DOHH2 (cell line): ENCODE measurements around the gene VAV2.

Source experiments
- H3F3A ChIP-seq: fragments of 200-600 bp; sonication (generic), shearing (Covaris generic); 2 replicates; pipeline ENCODE4 v1.6.0; 2016; ENCODE audit warnings: antibody characterized with exemption, mild to moderate bottlenecking; ENCODE audit not compliant: control insufficient read depth, insufficient read depth
- H3K27ac ChIP-seq: fragments of 200-600 bp; sonication (generic); 2 replicates; pipeline ENCODE4 v1.5.1; 2014; ENCODE audit warnings: low read depth, mild to moderate bottlenecking, low read length, moderate library complexity
- H3K27me3 ChIP-seq: fragments of 200-600 bp; sonication (generic); 2 replicates; pipeline ENCODE4 v1.6.1; 2014; ENCODE audit warnings: mild to moderate bottlenecking, low read length, mixed read lengths; ENCODE audit not compliant: control insufficient read depth
- H3K36me3 ChIP-seq: fragments of 200-600 bp; sonication (generic); 2 replicates; pipeline ENCODE4 v1.6.1; 2014; ENCODE audit warnings: mild to moderate bottlenecking, low read length, moderate library complexity, mixed read lengths; ENCODE audit not compliant: control insufficient read depth
- H3K4me1 ChIP-seq: fragments of 200-600 bp; sonication (generic); 2 replicates; pipeline ENCODE4 v1.6.1; 2014; ENCODE audit warnings: mild to moderate bottlenecking, low read length, mixed read lengths; ENCODE audit not compliant: control insufficient read depth
- H3K4me2 ChIP-seq: fragments of 200-600 bp; sonication (generic); 2 replicates; pipeline ENCODE4 v1.6.0; 2014; ENCODE audit warnings: mild to moderate bottlenecking, low read length, moderate library complexity
- H3K4me3 ChIP-seq: fragments of 200-600 bp; sonication (generic); 2 replicates; pipeline ENCODE4 v1.5.1; 2014; ENCODE audit warnings: mild to moderate bottlenecking, low read length, mixed read lengths
- H3K79me2 ChIP-seq: fragments of 200-600 bp; sonication (generic); 2 replicates; pipeline ENCODE4 v1.6.1; 2014; ENCODE audit warnings: mild to moderate bottlenecking, low read length, mixed read lengths; ENCODE audit not compliant: control insufficient read depth
- H3K9me2 ChIP-seq: fragments of 200-600 bp; sonication (generic); replicated peaks from 2 replicates; pipeline ENCODE4 v1.6.1; 2014; ENCODE audit warnings: mild to moderate bottlenecking, low read length, mixed read lengths; ENCODE audit not compliant: control insufficient read depth
- H3K9me3 ChIP-seq: fragments of 200-600 bp; sonication (generic); 2 replicates; pipeline ENCODE4 v1.6.1; 2014; ENCODE audit warnings: antibody characterized with exemption, low read length, mixed read lengths; ENCODE audit not compliant: control insufficient read depth, insufficient read depth
- H4K20me1 ChIP-seq: fragments of 200-600 bp; sonication (generic); 2 replicates; pipeline ENCODE4 v1.6.0; 2014; ENCODE audit warnings: low read depth, mild to moderate bottlenecking, antibody characterized with exemption, low read length, moderate library complexity; ENCODE audit not compliant: control insufficient read depth, insufficient read depth
- CTCF ChIP-seq: fragments of 200-600 bp; sonication (generic); IDR thresholded peaks from one replicate; pipeline ENCODE4 v1.5.1; 2014; ENCODE audit warnings: antibody characterized with exemption, mild to moderate bottlenecking, low read depth, low read length; ENCODE audit not compliant: poor library complexity, severe bottlenecking
- EZH2phosphoT487 ChIP-seq: fragments of 200-600 bp; sonication (generic); IDR thresholded peaks from 2 replicates; pipeline ENCODE4 v1.6.1; 2017; ENCODE audit warnings: borderline replicate concordance, mild to moderate bottlenecking, antibody characterized with exemption, low read length, moderate library complexity, mixed read lengths

The VAV2 gene

GRCh38 chr9:133780962-133781827, 210.9 kb downstream of the VAV2 start:
- Histone ChIP-seq H3K4me2 (no peak overlapping the region), H3K36me3 (peaks cover 23% of the 10 kb centered on the region), H3F3A (peaks cover 6% of the 10 kb centered on the region), H3K4me1 (peaks cover 36% of the 10 kb centered on the region), H4K20me1 (no peaks in the 10 kb centered on the region), H3K9me2 (no peaks in the 10 kb centered on the region), H3K79me2 (no peaks in the 10 kb centered on the region), H3K27ac (no peak overlapping the region), H3K4me3 (no peak overlapping the region), H3K9me3 (no peaks in the 10 kb centered on the region), H3K27me3 (no peaks in the 10 kb centered on the region)
- TF ChIP-seq EZH2phosphoT487 (no peak), CTCF (no peak)

- H3K27me3 ChIP-seq = no peaks in the 10 kb centered on the region
- H3F3A ChIP-seq = peaks cover 6% of the 10 kb centered on the region
- no peaks in the 10 kb centered on the region; the same call in 1 of the 2 replicates for H3K9me3 ChIP-seq
- H3K4me3 ChIP-seq = no peak overlapping the region
- H3K9me2 ChIP-seq = no peaks in the 10 kb centered on the region
- H4K20me1 ChIP-seq = no peaks in the 10 kb centered on the region
- no peak overlapping the region for H3K4me2 ChIP-seq
- H3K27ac ChIP-seq = no peak overlapping the region
- no peak for TF ChIP-seq EZH2phosphoT487
- no peak for TF ChIP-seq CTCF
- H3K4me1 ChIP-seq = peaks cover 29% of the 10 kb centered on the region
- peaks cover 23% of the 10 kb centered on the region for H3K36me3 ChIP-seq
- no peaks in the 10 kb centered on the region for H3K79me2 ChIP-seq
Observed at GRCh38 chr9:133780404-133780945, 211.6 kb downstream of the VAV2 start.

GRCh38 chr9:133779516-133780403, 212.4 kb downstream of the VAV2 start:
- Histone ChIP-seq H3K4me3 (no peak overlapping the region), H3K79me2 (no peaks in the 10 kb centered on the region), H3K9me3 (peaks cover 4% of the 10 kb centered on the region; the same call in 1 of the 2 replicates), H3K4me1 (peaks cover 25% of the 10 kb centered on the region), H3K4me2 (no peak overlapping the region), H3K36me3 (peaks cover 27% of the 10 kb centered on the region), H3K27ac (no peak overlapping the region), H4K20me1 (no peaks in the 10 kb centered on the region), H3K9me2 (no peaks in the 10 kb centered on the region), H3K27me3 (no peaks in the 10 kb centered on the region), H3F3A (peaks cover 6% of the 10 kb centered on the region)
- TF ChIP-seq EZH2phosphoT487 (no peak), CTCF (no peak)
